Myometrial cell (primary cell): ENCODE results near the gene CHD2. TPM values are rescaled to one million over a fixed set of nuclear protein-coding genes. Genes with fewer than 3 reads are reported as not detected.

ENCODE experiments used
- total RNA-seq: library from RNA; depleted of rRNA; stranded (reverse); fragments of >200 nt; gene quantifications from 2 replicates; pipeline ENCODE4 v1.2.3, GENCODE V29; 2015

The CHD2 gene
- 22.2 and 34.9 TPM in 2 replicates for total RNA-seq

DNA sequence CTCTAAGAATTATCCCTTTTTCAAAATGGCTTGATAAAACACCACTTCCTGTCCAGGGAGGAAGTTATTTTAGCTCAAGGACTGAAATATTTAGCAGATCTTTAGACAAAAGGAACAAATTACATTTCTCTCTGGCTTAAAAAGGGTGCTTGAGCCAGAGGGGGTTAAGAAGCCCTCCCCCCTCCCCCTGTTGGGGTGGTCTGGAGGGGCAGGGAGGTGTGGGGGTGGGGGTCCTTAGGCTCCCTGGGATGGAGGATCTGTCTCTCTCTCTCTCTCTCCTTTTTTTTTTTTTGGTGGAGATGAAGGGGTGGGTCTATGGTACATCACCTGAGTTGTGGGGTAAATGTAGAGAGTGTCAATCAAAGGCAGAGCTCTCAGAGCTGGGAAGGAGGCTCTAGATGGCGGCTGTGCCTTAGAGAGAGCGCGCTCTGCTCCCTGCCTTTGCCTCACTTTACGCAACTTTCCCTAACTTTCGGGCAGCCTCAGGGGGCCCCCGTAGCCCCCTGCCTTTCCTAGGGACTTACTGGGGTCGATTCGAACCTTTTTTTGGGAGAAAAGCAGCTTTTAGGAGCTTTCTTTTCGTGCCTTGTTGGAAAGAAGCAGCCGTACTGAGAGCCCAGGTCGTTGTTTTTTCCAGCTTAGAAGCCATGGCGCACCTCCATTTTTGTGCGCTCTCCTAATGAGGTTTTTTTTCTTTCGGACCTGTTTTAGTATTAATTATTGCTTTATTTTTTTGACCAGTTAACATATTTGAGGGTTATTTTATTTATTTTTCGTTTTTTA, at the start of gene CHD2:
Gene CHD2, plus strand, starts transcription at position 377 of the 783 bp plus-strand sequence. CDS start 914 bp downstream, outside the sequence.

Other genes with a start within 250 kb of the CHD2 start
- 0.18 and 0.29 TPM in 2 replicates for gene FAM174B, start 244.5 kb upstream of the CHD2 start, total RNA-seq
- gene RGMA, start 188.9 kb downstream of the CHD2 start, total RNA-seq = under 0.01 and 0.35 TPM in 2 replicates